Lower leg skin (tissue), 4 donors: Measurements from ENCODE around the gene WDR1. TPM values are rescaled to one million over a fixed set of nuclear protein-coding genes. Genes with fewer than 3 reads are reported as not detected.

Experiments used
- DNase-seq, 2 donors: peaks; one replicate each; pipeline ENCODE4 v3.0.0-alpha.2; 2019; ENCODE audit warnings: low spot score in 2 of 2
- H3K4me3 ChIP-seq: fragments of 200-600 bp; sonication (generic); 2 replicates; pipeline ENCODE4 v1.5.1; 2017; ENCODE audit warnings: mild to moderate bottlenecking, low read depth; ENCODE audit not compliant: poor library complexity, severe bottlenecking
- CTCF ChIP-seq, 3 donors: fragments of 450-650 bp; IDR thresholded peaks; one replicate each; pipeline ENCODE4 v1.5.1; 2016; ENCODE audit warnings: antibody characterized with exemption in 3 of 3, mild to moderate bottlenecking in 3 of 3, moderate library complexity in 2 of 3
- POLR2A ChIP-seq, 2 donors: fragments of 450-650 bp; IDR thresholded peaks; one replicate each; pipeline ENCODE4 v1.6.1; 2016 to 2017; ENCODE audit warnings: antibody characterized with exemption in 2 of 2, mild to moderate bottlenecking in 1 of 2, moderate library complexity in 1 of 2
- WGBS, 2 donors: methylation state at CpG; one replicate each; pipeline ENCODE4 v1.1.5; 2018; 5-methylcytosine and 5-hydroxymethylcytosine counted together
- intact Hi-C: fragments of 100-400 bp; cut with DNase I; formaldehyde crosslinking; loops from one replicate; pipeline ENCODE4 v1.15.0; 2023; ENCODE audit warnings: low total_unique reads
- total RNA-seq, 4 donors: library from RNA; depleted of rRNA; stranded (reverse); fragments of >200 nt; gene quantifications; one replicate each; pipeline ENCODE4 v1.1.0, GENCODE V29; 2016

WDR1 gene
- total RNA-seq, 4 donors from 2014 or later: 83.2 to 163 (median 144) TPM

- intact Hi-C loops: no loop called here
- peak in 1 of 2 donors; percentile 31 for DNase-seq
- WGBS, 2 donors: 70 to 76% methylated on average over 7 of the region's 7 CpGs
- no peak overlapping the region for H3K4me3 ChIP-seq
- no peak for TF ChIP-seq CTCF (IDR thresholded peaks at IDR 0.05)
- no peak for TF ChIP-seq POLR2A (IDR thresholded peaks at IDR 0.05)
These were observed 44.1 kb downstream of the WDR1 start for GRCh38 chr4:10072420-10073017.

- WGBS, 2 donors: 91% methylated on average over 12 of the region's 12 CpGs
- TF ChIP-seq CTCF (IDR thresholded peaks at IDR 0.05) (no peak), POLR2A (IDR thresholded peaks at IDR 0.05) (no peak)
- H3K4me3 ChIP-seq: no peak overlapping the region
- intact Hi-C loops: no loop called here
- peak in 1 of 2 donors; percentile 42 for DNase-seq
These were observed 47.4 kb downstream of the WDR1 start for GRCh38 chr4:10069075-10069642.

- DNase-seq: peak in 1 of 2 donors; percentile 58
- TF ChIP-seq CTCF (IDR thresholded peaks at IDR 0.05): no peak
- TF ChIP-seq POLR2A (IDR thresholded peaks at IDR 0.05): no peak
- intact Hi-C loops: no loop called here
- no peak overlapping the region for H3K4me3 ChIP-seq
- WGBS, 2 donors: 88 to 92% methylated on average over 15 of the region's 15 CpGs
These were observed 49.6 kb downstream of the WDR1 start for GRCh38 chr4:10066670-10067651.

GRCh38 chr4:10066206-10066605 lies 50.4 kb downstream of the WDR1 start:
- intact Hi-C loops: no loop called here
- no peak overlapping the region for H3K4me3 ChIP-seq
- DNase-seq: no peak
- WGBS, 2 donors: 45 to 81% methylated on average over 2 of the region's 2 CpGs
- TF ChIP-seq CTCF (IDR thresholded peaks at IDR 0.05) (no peak), POLR2A (IDR thresholded peaks at IDR 0.05) (no peak)

GRCh38 chr4:10063544-10064300 lies 52.9 kb downstream of the WDR1 start:
- TF ChIP-seq POLR2A (IDR thresholded peaks at IDR 0.05) (no peak), CTCF (IDR thresholded peaks at IDR 0.05) (no peak)
- peak; percentile 61 to 87 for DNase-seq
- WGBS, 2 donors: 37 to 39% methylated on average over 8 to 9 of the region's 9 CpGs
- no peak overlapping the region for H3K4me3 ChIP-seq
- intact Hi-C loops: no loop called here
